ENCODE measurements around the gene DDR2.
A peak's percentile ranks its signal among the peaks of the same experiment; 100 is the strongest.
"Not testable (repeated sequence)": the region's sequence is repeated elsewhere in the genome, so short reads cannot be mapped to it uniquely, and the experiment has no call there.

DDR2 gene

GRCh38 chr1:162818136-162818535 lies 185.9 kb downstream of the DDR2 start:
- peaks cover 13% of the 10 kb centered on the region for H3K4me1 Mint-ChIP-seq (ENCODE audit: low read depth)

GRCh38 chr1:162818666-162819065 lies 186.4 kb downstream of the DDR2 start:
- H3K27ac Mint-ChIP-seq; H3K36me3 Mint-ChIP-seq; H3K4me3 Mint-ChIP-seq; H3K9me3 Mint-ChIP-seq (ENCODE audit: low read depth): not testable (repeated sequence)
- Mint-ChIP-seq H3K27me3 (peaks cover 15% of the 10 kb centered on the region), H3K4me1 (ENCODE audit: low read depth) (peaks cover 18% of the 10 kb centered on the region)

More at GRCh38 chr1:162818136-162818535, 185.9 kb downstream of the DDR2 start:
- H3K4me3 Mint-ChIP-seq; H3K36me3 Mint-ChIP-seq; H3K9me3 Mint-ChIP-seq (ENCODE audit: low read depth); H3K27ac Mint-ChIP-seq: not testable (repeated sequence)
- peaks cover 11% of the 10 kb centered on the region for H3K27me3 Mint-ChIP-seq

GRCh38 chr1:162822391-162823200 lies 190.3 kb downstream of the DDR2 start:
- no peak overlapping the region for H3K27ac Mint-ChIP-seq
- peaks cover 21% of the 10 kb centered on the region for H3K4me1 Mint-ChIP-seq (ENCODE audit: low read depth)
- peak overlapping the region; percentile 63 for H3K4me3 Mint-ChIP-seq
- no peaks in the 10 kb centered on the region for H3K9me3 Mint-ChIP-seq (ENCODE audit: low read depth)
- peaks cover 30% of the 10 kb centered on the region for H3K27me3 Mint-ChIP-seq
- H3K36me3 Mint-ChIP-seq: peaks cover 7% of the 10 kb centered on the region

GRCh38 chr1:162823231-162823630 lies 191.0 kb downstream of the DDR2 start:
- Mint-ChIP-seq H3K9me3 (ENCODE audit: low read depth) (no peaks in the 10 kb centered on the region), H3K27ac (no peak overlapping the region), H3K4me1 (ENCODE audit: low read depth) (peaks cover 21% of the 10 kb centered on the region), H3K36me3 (peaks cover 6% of the 10 kb centered on the region), H3K27me3 (peaks cover 32% of the 10 kb centered on the region), H3K4me3 (peak overlapping the region; percentile 54)

GRCh38 chr1:162823771-162824525 lies 191.7 kb downstream of the DDR2 start:
- Mint-ChIP-seq H3K36me3 (peaks cover 6% of the 10 kb centered on the region), H3K27me3 (peaks cover 38% of the 10 kb centered on the region), H3K27ac (no peak overlapping the region), H3K9me3 (ENCODE audit: low read depth) (no peaks in the 10 kb centered on the region), H3K4me3 (no peak overlapping the region), H3K4me1 (ENCODE audit: low read depth) (peaks cover 21% of the 10 kb centered on the region)

GRCh38 chr1:162829268-162829667 lies 197.0 kb downstream of the DDR2 start:
- peaks cover 29% of the 10 kb centered on the region for H3K27me3 Mint-ChIP-seq
- H3K27ac Mint-ChIP-seq: no peak overlapping the region
- H3K4me1 Mint-ChIP-seq (ENCODE audit: low read depth): no peaks in the 10 kb centered on the region

GRCh38 chr1:162832470-162832869 lies 200.2 kb downstream of the DDR2 start:
- Mint-ChIP-seq H3K4me1 (ENCODE audit: low read depth) (peaks cover 5% of the 10 kb centered on the region), H3K4me3 (no peak overlapping the region), H3K27me3 (peaks cover 24% of the 10 kb centered on the region), H3K9me3 (ENCODE audit: low read depth) (no peaks in the 10 kb centered on the region), H3K27ac (no peak overlapping the region), H3K36me3 (peaks cover 2% of the 10 kb centered on the region)

More at GRCh38 chr1:162829268-162829667, 197.0 kb downstream of the DDR2 start:
- Mint-ChIP-seq H3K4me3 (no peak overlapping the region), H3K9me3 (ENCODE audit: low read depth) (no peaks in the 10 kb centered on the region), H3K36me3 (peaks cover 6% of the 10 kb centered on the region)

GRCh38 chr1:162835157-162835899 lies 203.1 kb downstream of the DDR2 start:
- Mint-ChIP-seq H3K36me3 (peaks cover 10% of the 10 kb centered on the region), H3K27me3 (peaks cover 19% of the 10 kb centered on the region), H3K27ac (no peak overlapping the region), H3K9me3 (ENCODE audit: low read depth) (peaks cover 14% of the 10 kb centered on the region), H3K4me3 (no peak overlapping the region), H3K4me1 (ENCODE audit: low read depth) (peaks cover 5% of the 10 kb centered on the region)

Data from activated naive CD8-positive, alpha-beta T cell (primary cell).